HFFc6 (cell line): Measurements from ENCODE around the gene HSPB9. TPM values are rescaled to one million over a fixed set of nuclear protein-coding genes. Genes with fewer than 3 reads are reported as not detected.

Experiments used
- DNase-seq: peaks from one replicate; pipeline ENCODE4 v3.0.0-alpha.2; 2018
- H3K27ac Mint-ChIP-seq: 2 replicates; pipeline ENCODE4 v1.8.0; 2020; ENCODE audit warnings: mild to moderate bottlenecking, mixed read lengths
- H3K27me3 Mint-ChIP-seq: 2 replicates; pipeline ENCODE4 v1.8.0; 2021; ENCODE audit warnings: mild to moderate bottlenecking, moderate library complexity, mixed read lengths; ENCODE audit not compliant: insufficient read depth
- H3K36me3 Mint-ChIP-seq: 2 replicates; pipeline ENCODE4 v1.8.0; 2021; ENCODE audit warnings: low read depth, mixed read lengths
- H3K4me1 Mint-ChIP-seq: 2 replicates; pipeline ENCODE4 v1.8.0; 2020; ENCODE audit warnings: low read depth, mixed read lengths
- H3K4me3 Mint-ChIP-seq: 2 replicates; pipeline ENCODE4 v1.8.0; 2020; ENCODE audit warnings: mild to moderate bottlenecking, moderate library complexity, mixed read lengths
- H3K9me3 Mint-ChIP-seq: 2 replicates; pipeline ENCODE4 v1.8.0; 2020; ENCODE audit warnings: mild to moderate bottlenecking, mixed read lengths
- total RNA-seq, 6 experiments: library from RNA; stranded (reverse); fragmentation: NEBNext Ultra II Directional; extraction: Animal tissue kit (Norgen Biotek cat#: 25700); gene quantifications; 2 replicates in 1 of 6; 3 replicates in 5 of 6; pipeline ENCODE4 v1.2.3, GENCODE V29; 2021
- TF ChIP-seq, protein P1 (sequence below): fragments of 200-600 bp; sonication (generic); IDR thresholded peaks from 2 replicates; pipeline ENCODE4 v1.5.0; 2021; ENCODE audit warnings: antibody characterized with exemption, mild to moderate bottlenecking

Gene HSPB9
- total RNA-seq, 6 experiments from 2014 or later = not detected

DNA sequence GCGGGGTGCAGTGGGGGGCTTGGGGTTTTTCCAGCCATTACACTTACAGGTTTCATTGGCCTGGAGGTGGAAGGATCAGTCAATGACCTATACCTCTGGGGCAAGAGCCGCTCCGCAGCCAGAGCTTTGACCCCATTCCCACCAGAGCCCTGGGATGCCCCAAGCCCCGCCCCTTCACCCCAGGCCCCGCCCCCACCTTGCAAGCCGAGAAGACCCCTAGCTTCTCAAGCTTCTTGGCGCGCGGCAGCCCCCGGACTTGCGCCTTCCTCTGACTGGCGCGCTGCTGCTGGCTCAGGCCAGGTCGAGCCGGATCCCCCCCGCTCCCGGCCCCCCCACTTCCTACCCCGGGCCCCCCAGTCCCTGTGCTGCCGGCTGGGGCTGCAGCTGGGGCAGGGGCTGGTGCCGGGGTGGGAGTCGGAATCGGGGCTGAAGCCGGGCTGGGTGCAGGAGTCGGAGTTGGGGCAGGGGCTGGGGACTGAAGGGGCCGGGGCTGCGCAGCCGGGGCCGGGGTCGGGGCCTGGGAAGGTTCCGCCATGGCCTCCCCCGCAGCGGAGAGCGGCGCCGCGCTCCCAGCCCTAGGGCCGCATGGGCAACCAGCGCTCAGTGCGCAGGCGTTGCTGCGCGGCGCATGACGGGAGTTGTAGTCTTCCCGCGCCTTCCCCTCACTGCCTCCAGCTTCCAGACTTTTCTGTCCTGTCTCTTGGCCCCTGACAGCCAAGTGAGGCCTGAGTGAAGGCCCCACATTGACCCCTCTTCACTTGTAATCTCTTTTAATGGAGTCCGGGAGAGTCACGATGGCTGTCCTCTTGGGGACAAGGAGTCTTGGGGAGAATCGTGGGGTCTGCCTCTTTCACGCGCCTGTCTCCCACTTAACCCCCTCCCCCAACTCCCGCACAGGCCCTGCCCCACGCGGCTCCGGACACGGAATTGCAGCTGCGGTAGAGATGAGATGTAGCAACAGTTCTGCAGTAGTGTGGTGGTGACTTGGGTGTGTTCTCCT is 1.5 kb upstream of the HSPB9 start, which contains the start of gene KAT2A:
Gene KAT2A (minus strand): TSS at position 598 of the 1,000 bp plus-strand sequence. CDS start 63 bp downstream, at position 535.
- peaks cover 29% of the 10 kb centered on the region for H3K4me1 Mint-ChIP-seq
- peak; percentile 72 for DNase-seq
- peaks cover 22% of the 10 kb centered on the region for H3K36me3 Mint-ChIP-seq
- peaks cover 5% of the 10 kb centered on the region for H3K27me3 Mint-ChIP-seq
- H3K9me3 Mint-ChIP-seq = no peaks in the 10 kb centered on the region
- peak within 1 kb of the TSS; percentile 53 for H3K27ac Mint-ChIP-seq
- TF ChIP-seq, protein P1, sequence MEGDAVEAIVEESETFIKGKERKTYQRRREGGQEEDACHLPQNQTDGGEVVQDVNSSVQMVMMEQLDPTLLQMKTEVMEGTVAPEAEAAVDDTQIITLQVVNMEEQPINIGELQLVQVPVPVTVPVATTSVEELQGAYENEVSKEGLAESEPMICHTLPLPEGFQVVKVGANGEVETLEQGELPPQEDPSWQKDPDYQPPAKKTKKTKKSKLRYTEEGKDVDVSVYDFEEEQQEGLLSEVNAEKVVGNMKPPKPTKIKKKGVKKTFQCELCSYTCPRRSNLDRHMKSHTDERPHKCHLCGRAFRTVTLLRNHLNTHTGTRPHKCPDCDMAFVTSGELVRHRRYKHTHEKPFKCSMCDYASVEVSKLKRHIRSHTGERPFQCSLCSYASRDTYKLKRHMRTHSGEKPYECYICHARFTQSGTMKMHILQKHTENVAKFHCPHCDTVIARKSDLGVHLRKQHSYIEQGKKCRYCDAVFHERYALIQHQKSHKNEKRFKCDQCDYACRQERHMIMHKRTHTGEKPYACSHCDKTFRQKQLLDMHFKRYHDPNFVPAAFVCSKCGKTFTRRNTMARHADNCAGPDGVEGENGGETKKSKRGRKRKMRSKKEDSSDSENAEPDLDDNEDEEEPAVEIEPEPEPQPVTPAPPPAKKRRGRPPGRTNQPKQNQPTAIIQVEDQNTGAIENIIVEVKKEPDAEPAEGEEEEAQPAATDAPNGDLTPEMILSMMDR = no peak
- H3K4me3 Mint-ChIP-seq = peak within 1 kb of the TSS; percentile 76

GRCh38 chr17:42124256-42124655 is 1.7 kb downstream of the HSPB9 start:
- Mint-ChIP-seq H3K9me3 (no peaks in the 10 kb centered on the region), H3K36me3 (peaks cover 20% of the 10 kb centered on the region), H3K4me1 (peaks cover 14% of the 10 kb centered on the region), H3K27ac (peak overlapping the region; percentile 33; the same call in 1 of the 2 replicates), H3K4me3 (no peak overlapping the region), H3K27me3 (peaks cover 6% of the 10 kb centered on the region)
- DNase-seq = no peak
- TF ChIP-seq, protein P1 = no peak

GRCh38 chr17:42125565-42125964 is 3.0 kb downstream of the HSPB9 start:
- Mint-ChIP-seq H3K4me3 (no peak overlapping the region), H3K27ac (no peak overlapping the region), H3K36me3 (peaks cover 22% of the 10 kb centered on the region), H3K4me1 (peaks cover 8% of the 10 kb centered on the region), H3K9me3 (no peaks in the 10 kb centered on the region), H3K27me3 (peaks cover 7% of the 10 kb centered on the region)
- TF ChIP-seq, protein P1 = no peak
- no peak for DNase-seq

GRCh38 chr17:42126836-42127235 is 4.2 kb downstream of the HSPB9 start:
- H3K4me3 Mint-ChIP-seq = no peak overlapping the region
- H3K27me3 Mint-ChIP-seq = peaks cover 7% of the 10 kb centered on the region
- no peaks in the 10 kb centered on the region for H3K9me3 Mint-ChIP-seq
- H3K4me1 Mint-ChIP-seq = peaks cover 17% of the 10 kb centered on the region
- H3K27ac Mint-ChIP-seq = no peak overlapping the region
- TF ChIP-seq, protein P1 = no peak
- peaks cover 30% of the 10 kb centered on the region for H3K36me3 Mint-ChIP-seq
- DNase-seq = no peak

DNA sequence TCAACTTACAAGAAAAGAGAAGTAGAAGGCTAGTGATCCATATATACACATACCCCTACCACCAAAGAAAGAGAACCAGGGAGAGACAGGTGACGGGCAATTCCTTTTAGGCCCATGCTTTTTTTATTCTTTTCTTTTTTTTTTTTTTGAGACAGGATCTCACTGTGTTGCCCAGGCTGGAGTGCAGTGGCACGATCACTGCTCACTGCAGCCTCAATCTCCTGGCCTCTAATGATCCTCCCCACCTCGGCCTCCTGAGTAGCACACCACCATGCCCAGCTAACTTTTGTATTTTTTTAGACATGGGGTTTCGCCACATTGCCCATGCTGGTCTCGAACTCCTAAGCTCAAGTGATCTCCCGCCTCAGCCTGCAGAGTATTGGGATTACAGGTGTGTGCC is 4.8 kb downstream of the HSPB9 start:
- Mint-ChIP-seq H3K9me3 (no peaks in the 10 kb centered on the region), H3K4me1 (peaks cover 22% of the 10 kb centered on the region), H3K36me3 (peaks cover 30% of the 10 kb centered on the region), H3K4me3 (no peak overlapping the region), H3K27me3 (peaks cover 7% of the 10 kb centered on the region), H3K27ac (no peak overlapping the region)
- TF ChIP-seq, protein P1 = no peak
- no peak for DNase-seq
